ENCODE results near the gene TCERG1.

The TCERG1 gene

GRCh38 chr5:146426305-146426704 lies 20.8 kb upstream of the TCERG1 start:
- peaks cover 5 to 6% of the 10 kb centered on the region in 2 donors for H3K4me1 ChIP-seq (ENCODE audit: control insufficient read depth in 2 of 2, insufficient read depth in 2 of 2, low read length in 2 of 2)
- H3K9ac ChIP-seq (ENCODE audit: low read depth in 1 of 2, low read length in 2 of 2) = no peak overlapping the region
- H3K27ac ChIP-seq (ENCODE audit: low read depth in 2 of 2, low read length in 2 of 2) = no peak overlapping the region
- H3K36me3 ChIP-seq (ENCODE audit: control insufficient read depth in 2 of 2, insufficient read depth in 2 of 2, low read length in 2 of 2) = no peaks in the 10 kb centered on the region
- H3K27me3 ChIP-seq (ENCODE audit: control insufficient read depth in 2 of 2, insufficient read depth in 2 of 2, low read length in 2 of 2) = peaks cover 0 to 5% of the 10 kb centered on the region in 2 donors
- H3K9me3 ChIP-seq (ENCODE audit: control insufficient read depth in 2 of 2, low read length in 2 of 2) = no peaks in the 10 kb centered on the region
- H3K4me3 ChIP-seq (ENCODE audit: low read length in 2 of 2) = no peak overlapping the region

- Histone ChIP-seq H3K36me3 (ENCODE audit: control insufficient read depth in 2 of 2, insufficient read depth in 2 of 2, low read length in 2 of 2) (no peaks in the 10 kb centered on the region), H3K4me3 (ENCODE audit: low read length in 2 of 2) (no peak overlapping the region), H3K9me3 (ENCODE audit: control insufficient read depth in 2 of 2, low read length in 2 of 2) (no peaks in the 10 kb centered on the region), H3K9ac (ENCODE audit: low read depth in 1 of 2, low read length in 2 of 2) (no peak overlapping the region), H3K4me1 (ENCODE audit: control insufficient read depth in 2 of 2, insufficient read depth in 2 of 2, low read length in 2 of 2) (peaks cover 5 to 6% of the 10 kb centered on the region in 2 donors), H3K27me3 (ENCODE audit: control insufficient read depth in 2 of 2, insufficient read depth in 2 of 2, low read length in 2 of 2) (peaks cover 0 to 5% of the 10 kb centered on the region in 2 donors), H3K27ac (ENCODE audit: low read depth in 2 of 2, low read length in 2 of 2) (no peak overlapping the region)
These were observed 20.1 kb upstream of the TCERG1 start for GRCh38 chr5:146426853-146427618.

GRCh38 chr5:146427619-146427997 lies 19.5 kb upstream of the TCERG1 start:
- Histone ChIP-seq H3K27ac (ENCODE audit: low read depth in 2 of 2, low read length in 2 of 2) (no peak overlapping the region), H3K4me3 (ENCODE audit: low read length in 2 of 2) (no peak overlapping the region), H3K4me1 (ENCODE audit: control insufficient read depth in 2 of 2, insufficient read depth in 2 of 2, low read length in 2 of 2) (peaks cover 5 to 6% of the 10 kb centered on the region in 2 donors), H3K9me3 (ENCODE audit: control insufficient read depth in 2 of 2, low read length in 2 of 2) (no peaks in the 10 kb centered on the region), H3K36me3 (ENCODE audit: control insufficient read depth in 2 of 2, insufficient read depth in 2 of 2, low read length in 2 of 2) (no peaks in the 10 kb centered on the region), H3K9ac (ENCODE audit: low read depth in 1 of 2, low read length in 2 of 2) (no peak overlapping the region), H3K27me3 (ENCODE audit: control insufficient read depth in 2 of 2, insufficient read depth in 2 of 2, low read length in 2 of 2) (peaks cover 0 to 5% of the 10 kb centered on the region in 2 donors)

- Histone ChIP-seq H3K9me3 (ENCODE audit: control insufficient read depth in 2 of 2, low read length in 2 of 2) (no peaks in the 10 kb centered on the region), H3K27me3 (ENCODE audit: control insufficient read depth in 2 of 2, insufficient read depth in 2 of 2, low read length in 2 of 2) (peaks cover 0 to 5% of the 10 kb centered on the region in 2 donors), H3K4me1 (ENCODE audit: control insufficient read depth in 2 of 2, insufficient read depth in 2 of 2, low read length in 2 of 2) (peaks cover 5 to 6% of the 10 kb centered on the region in 2 donors), H3K9ac (ENCODE audit: low read depth in 1 of 2, low read length in 2 of 2) (peak overlapping the region in 1 of 2 donors; percentile 15), H3K36me3 (ENCODE audit: control insufficient read depth in 2 of 2, insufficient read depth in 2 of 2, low read length in 2 of 2) (no peaks in the 10 kb centered on the region), H3K27ac (ENCODE audit: low read depth in 2 of 2, low read length in 2 of 2) (peak overlapping the region; percentile 32 to 46), H3K4me3 (ENCODE audit: low read length in 2 of 2) (no peak overlapping the region)
These were observed 18.5 kb upstream of the TCERG1 start for GRCh38 chr5:146428658-146429057.

- Histone ChIP-seq H3K4me3 (ENCODE audit: low read length in 2 of 2) (no peak overlapping the region), H3K9me3 (ENCODE audit: control insufficient read depth in 2 of 2, low read length in 2 of 2) (no peaks in the 10 kb centered on the region), H3K9ac (ENCODE audit: low read depth in 1 of 2, low read length in 2 of 2) (no peak overlapping the region), H3K27ac (ENCODE audit: low read depth in 2 of 2, low read length in 2 of 2) (no peak overlapping the region), H3K27me3 (ENCODE audit: control insufficient read depth in 2 of 2, insufficient read depth in 2 of 2, low read length in 2 of 2) (peaks cover 0 to 4% of the 10 kb centered on the region in 2 donors), H3K4me1 (ENCODE audit: control insufficient read depth in 2 of 2, insufficient read depth in 2 of 2, low read length in 2 of 2) (no peaks in the 10 kb centered on the region), H3K36me3 (ENCODE audit: control insufficient read depth in 2 of 2, insufficient read depth in 2 of 2, low read length in 2 of 2) (no peaks in the 10 kb centered on the region)
These were observed 6.8 kb upstream of the TCERG1 start for GRCh38 chr5:146440353-146440752.

GRCh38 chr5:146440870-146441495 lies 6.2 kb upstream of the TCERG1 start:
- H3K27ac ChIP-seq (ENCODE audit: low read depth in 2 of 2, low read length in 2 of 2) = no peak overlapping the region
- H3K27me3 ChIP-seq (ENCODE audit: control insufficient read depth in 2 of 2, insufficient read depth in 2 of 2, low read length in 2 of 2) = peaks cover 0 to 4% of the 10 kb centered on the region in 2 donors
- no peak overlapping the region for H3K4me3 ChIP-seq (ENCODE audit: low read length in 2 of 2)
- H3K9me3 ChIP-seq (ENCODE audit: control insufficient read depth in 2 of 2, low read length in 2 of 2) = no peaks in the 10 kb centered on the region
- H3K4me1 ChIP-seq (ENCODE audit: control insufficient read depth in 2 of 2, insufficient read depth in 2 of 2, low read length in 2 of 2) = no peaks in the 10 kb centered on the region
- H3K9ac ChIP-seq (ENCODE audit: low read depth in 1 of 2, low read length in 2 of 2) = no peak overlapping the region
- no peaks in the 10 kb centered on the region for H3K36me3 ChIP-seq (ENCODE audit: control insufficient read depth in 2 of 2, insufficient read depth in 2 of 2, low read length in 2 of 2)

- Histone ChIP-seq H3K9ac (ENCODE audit: low read depth in 1 of 2, low read length in 2 of 2) (no peak overlapping the region), H3K27me3 (ENCODE audit: control insufficient read depth in 2 of 2, insufficient read depth in 2 of 2, low read length in 2 of 2) (peaks cover 0 to 4% of the 10 kb centered on the region in 2 donors), H3K4me3 (ENCODE audit: low read length in 2 of 2) (no peak overlapping the region), H3K36me3 (ENCODE audit: control insufficient read depth in 2 of 2, insufficient read depth in 2 of 2, low read length in 2 of 2) (no peaks in the 10 kb centered on the region), H3K9me3 (ENCODE audit: control insufficient read depth in 2 of 2, low read length in 2 of 2) (no peaks in the 10 kb centered on the region), H3K27ac (ENCODE audit: low read depth in 2 of 2, low read length in 2 of 2) (no peak overlapping the region), H3K4me1 (ENCODE audit: control insufficient read depth in 2 of 2, insufficient read depth in 2 of 2, low read length in 2 of 2) (no peaks in the 10 kb centered on the region)
These were observed 5.2 kb upstream of the TCERG1 start for GRCh38 chr5:146441896-146442295.

- Histone ChIP-seq H3K9me3 (ENCODE audit: control insufficient read depth in 2 of 2, low read length in 2 of 2) (no peaks in the 10 kb centered on the region), H3K9ac (ENCODE audit: low read depth in 1 of 2, low read length in 2 of 2) (peak overlapping the region; percentile 95 to 97), H3K4me3 (ENCODE audit: low read length in 2 of 2) (peak overlapping the region; percentile 92 to 100), H3K27ac (ENCODE audit: low read depth in 2 of 2, low read length in 2 of 2) (peak overlapping the region; percentile 88 to 93), H3K36me3 (ENCODE audit: control insufficient read depth in 2 of 2, insufficient read depth in 2 of 2, low read length in 2 of 2) (no peaks in the 10 kb centered on the region), H3K4me1 (ENCODE audit: control insufficient read depth in 2 of 2, insufficient read depth in 2 of 2, low read length in 2 of 2) (peaks cover 27 to 30% of the 10 kb centered on the region in 2 donors), H3K27me3 (ENCODE audit: control insufficient read depth in 2 of 2, insufficient read depth in 2 of 2, low read length in 2 of 2) (no peaks in the 10 kb centered on the region)
These were observed 724 bp downstream of the TCERG1 start for GRCh38 chr5:146447734-146448380.

GRCh38 chr5:146448783-146449519 lies 1.8 kb downstream of the TCERG1 start:
- H3K36me3 ChIP-seq (ENCODE audit: control insufficient read depth in 2 of 2, insufficient read depth in 2 of 2, low read length in 2 of 2) = no peaks in the 10 kb centered on the region
- H3K4me3 ChIP-seq (ENCODE audit: low read length in 2 of 2) = peak overlapping the region in 1 of 2 donors; percentile 100
- H3K4me1 ChIP-seq (ENCODE audit: control insufficient read depth in 2 of 2, insufficient read depth in 2 of 2, low read length in 2 of 2) = peaks cover 27 to 30% of the 10 kb centered on the region in 2 donors
- H3K27me3 ChIP-seq (ENCODE audit: control insufficient read depth in 2 of 2, insufficient read depth in 2 of 2, low read length in 2 of 2) = no peaks in the 10 kb centered on the region
- H3K9ac ChIP-seq (ENCODE audit: low read depth in 1 of 2, low read length in 2 of 2) = peak overlapping the region in 1 of 2 donors; percentile 97
- no peak overlapping the region for H3K27ac ChIP-seq (ENCODE audit: low read depth in 2 of 2, low read length in 2 of 2)
- H3K9me3 ChIP-seq (ENCODE audit: control insufficient read depth in 2 of 2, low read length in 2 of 2) = no peaks in the 10 kb centered on the region
